ENCODE measurements around the gene IQSEC1. TPM values are rescaled to one million over a fixed set of nuclear protein-coding genes. Genes with fewer than 3 reads are reported as not detected.

The IQSEC1 gene
- total and polyA plus RNA-seq, 2 of the 8 experiments (the other 6 are each of a cell fraction or from before 2014, with no cell fraction given), result 6.8 to 28.8 TPM

DNA sequence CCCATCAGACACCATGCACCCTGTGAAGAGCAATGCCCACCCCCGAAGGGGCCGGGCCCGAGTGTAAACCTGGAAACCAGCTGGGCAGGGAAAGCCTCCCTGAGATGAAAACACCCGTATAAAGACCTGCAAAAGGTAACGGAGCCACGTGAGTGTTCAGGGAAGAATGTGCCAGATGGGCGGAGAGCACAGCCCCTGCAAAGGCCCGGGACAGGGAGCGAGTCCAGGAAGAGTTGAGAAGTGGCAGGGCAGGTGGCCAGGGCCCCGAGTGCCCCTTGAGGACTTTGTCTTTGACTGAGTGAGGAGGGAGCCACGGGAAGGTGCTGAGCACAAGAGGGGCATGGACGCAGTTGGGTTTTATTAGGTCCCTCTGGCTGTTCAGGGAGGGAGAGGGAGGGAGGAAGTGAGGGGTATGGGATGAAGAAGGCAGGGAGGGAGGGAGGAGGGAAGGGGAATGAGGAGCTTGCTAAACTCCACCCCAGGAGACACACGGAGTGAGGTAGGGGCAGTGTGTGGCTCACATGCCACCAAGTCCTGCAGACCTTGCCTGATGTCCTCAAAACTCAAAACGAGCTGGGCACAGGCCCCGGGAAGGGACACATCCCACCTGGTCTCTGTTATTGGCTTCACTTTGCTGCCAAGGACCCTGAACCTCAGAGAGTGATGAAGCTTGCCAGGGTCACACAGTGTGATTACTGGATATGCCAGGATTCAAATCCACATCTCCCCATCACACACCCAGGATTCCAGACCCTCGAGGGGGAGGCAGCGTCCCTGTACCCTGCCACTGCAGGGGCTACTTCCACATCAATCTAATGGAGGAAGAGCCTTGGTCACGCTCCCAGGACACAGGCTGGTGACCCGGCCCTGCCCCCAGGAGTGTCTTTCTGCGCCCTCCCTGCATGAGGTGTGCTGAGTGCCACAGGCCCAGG, 49.1 kb upstream of the IQSEC1 start (continued):
- TF ChIP-seq MAFK (IDR thresholded peaks at IDR 0.05; ENCODE audit: low read depth, low read length), result no peak
